Thoracic aorta (tissue), 2 donors: ENCODE results near the gene NTN3. TPM values are rescaled to one million over a fixed set of nuclear protein-coding genes. Genes with fewer than 3 reads are reported as not detected.

Experiments used
- ATAC-seq: fragments of 150-250 bp; one replicate; pipeline ENCODE4 v1.8.0; 2017; ENCODE audit warnings: low read depth; ENCODE audit not compliant: insufficient number of reproducible peaks, low FRiP score
- DNase-seq: peaks from one replicate; pipeline ENCODE4 v3.0.0-alpha.2; 2020; ENCODE audit warnings: low spot score
- H3K27ac ChIP-seq, 2 donors: fragments of 200-600 bp; sonication (generic); 1 replicate in 1 of 2; 2 replicates in 1 of 2; pipeline ENCODE4 v1.5.1; 2016; ENCODE audit warnings: mild to moderate bottlenecking in 2 of 2, moderate library complexity in 2 of 2
- H3K27me3 ChIP-seq: fragments of 200-600 bp; sonication (generic); replicated peaks from 2 replicates; pipeline ENCODE4 v1.6.0; 2016; ENCODE audit warnings: mild to moderate bottlenecking; ENCODE audit not compliant: insufficient read depth
- H3K36me3 ChIP-seq: fragments of 200-600 bp; sonication (generic); one replicate; pipeline ENCODE4 v1.5.1; 2016
- H3K4me1 ChIP-seq, 2 donors: fragments of 200-600 bp; sonication (generic); 1 replicate in 1 of 2; 2 replicates in 1 of 2; pipeline versions ENCODE4 v1.5.1 to v1.6.0; 2016; ENCODE audit warnings: low read depth in 2 of 2, mild to moderate bottlenecking in 1 of 2; ENCODE audit not compliant: control insufficient read depth in 1 of 2
- H3K4me3 ChIP-seq: fragments of 200-600 bp; sonication (generic); 2 replicates; pipeline ENCODE4 v1.5.1; 2016; ENCODE audit warnings: mild to moderate bottlenecking
- H3K9me3 ChIP-seq: fragments of 200-600 bp; sonication (generic); 2 replicates; pipeline ENCODE4 v1.5.1; 2016
- CTCF ChIP-seq: fragments of 200-600 bp; sonication (generic); IDR thresholded peaks from one replicate; pipeline ENCODE4 v1.5.1; 2019; ENCODE audit warnings: antibody characterized with exemption
- total RNA-seq, 2 donors: library from RNA; depleted of rRNA; stranded (reverse); fragments of >200 nt; gene quantifications; one replicate each; pipeline versions ENCODE4 v1.1.0 to v1.2.3, GENCODE V29; 2016

Gene NTN3
- total RNA-seq, 2 donors from 2014 or later = 0.28 TPM; not detected in 1

GRCh38 chr16:2498531-2499253, 27.6 kb downstream of the NTN3 start:
- no peak for TF ChIP-seq CTCF
- no peak for ATAC-seq
- no peak overlapping the region for H3K4me3 ChIP-seq
- peak overlapping the region in 1 of 2 donors; percentile 43 for H3K27ac ChIP-seq
- DNase-seq = no peak
- no peaks in the 10 kb centered on the region for H3K9me3 ChIP-seq
- H3K36me3 ChIP-seq = no peaks in the 10 kb centered on the region
- H3K4me1 ChIP-seq = peaks cover 29 to 48% of the 10 kb centered on the region in 2 donors
- H3K27me3 ChIP-seq = no peaks in the 10 kb centered on the region

- Histone ChIP-seq H3K27ac (peak overlapping the region in 1 of 2 donors; percentile 43), H3K27me3 (no peaks in the 10 kb centered on the region), H3K4me3 (no peak overlapping the region), H3K9me3 (no peaks in the 10 kb centered on the region), H3K36me3 (no peaks in the 10 kb centered on the region), H3K4me1 (peaks cover 29 to 45% of the 10 kb centered on the region in 2 donors)
- TF ChIP-seq CTCF = no peak
- DNase-seq = no peak
- ATAC-seq = no peak
Observed at GRCh38 chr16:2499454-2499853, 28.4 kb downstream of the NTN3 start.

- DNase-seq (no peak), ATAC-seq (no peak)
- no peak overlapping the region for H3K27ac ChIP-seq
- H3K36me3 ChIP-seq = no peaks in the 10 kb centered on the region
- no peak for TF ChIP-seq CTCF
- no peaks in the 10 kb centered on the region for H3K27me3 ChIP-seq
- no peak overlapping the region for H3K4me3 ChIP-seq
- peaks cover 29 to 45% of the 10 kb centered on the region in 2 donors for H3K4me1 ChIP-seq
- no peaks in the 10 kb centered on the region for H3K9me3 ChIP-seq
Observed at GRCh38 chr16:2499890-2500429, 28.9 kb downstream of the NTN3 start.

- no peak for ATAC-seq
- H3K27ac ChIP-seq = no peak overlapping the region
- TF ChIP-seq CTCF = no peak
Observed at GRCh38 chr16:2500430-2500917, 29.4 kb downstream of the NTN3 start.

GRCh38 chr16:2500918-2501750, 30.0 kb downstream of the NTN3 start:
- Histone ChIP-seq H3K27me3 (no peaks in the 10 kb centered on the region), H3K27ac (no peak overlapping the region), H3K4me3 (peak overlapping the region; percentile 55), H3K4me1 (peaks cover 29 to 45% of the 10 kb centered on the region in 2 donors), H3K36me3 (no peaks in the 10 kb centered on the region), H3K9me3 (no peaks in the 10 kb centered on the region)
- TF ChIP-seq CTCF = peak; percentile 99
- peak; percentile 54 for ATAC-seq
- peak; percentile 51 for DNase-seq

More at GRCh38 chr16:2500430-2500917, 29.4 kb downstream of the NTN3 start:
- H3K9me3 ChIP-seq = no peaks in the 10 kb centered on the region
- H3K4me3 ChIP-seq = no peak overlapping the region
- H3K4me1 ChIP-seq = peaks cover 29 to 45% of the 10 kb centered on the region in 2 donors
- DNase-seq = no peak
- no peaks in the 10 kb centered on the region for H3K27me3 ChIP-seq
- no peaks in the 10 kb centered on the region for H3K36me3 ChIP-seq
